H1 (cell line): ENCODE results near the gene OLFML2A. TPM values are rescaled to one million over a fixed set of nuclear protein-coding genes. Genes with fewer than 3 reads are reported as not detected.

Experiments
- ATF2 ChIP-seq: IDR thresholded peaks from 2 replicates; pipeline ENCODE4 v1.6.1; 2012; ENCODE audit warnings: low read length, inconsistent platforms
- CBX8 ChIP-seq: fragments of 300-800, 300-1000 bp; sonication (generic); IDR thresholded peaks from 2 replicates; pipeline ENCODE4 v1.7.1; 2016; ENCODE audit warnings: low read depth, low read length, borderline replicate concordance
- EZH2 ChIP-seq: fragments of 200-600 bp; sonication (generic); IDR thresholded peaks from 2 replicates; pipeline ENCODE4 v1.7.1; 2012; ENCODE audit warnings: low read depth, mild to moderate bottlenecking, moderate library complexity, low read length, inconsistent platforms; ENCODE audit not compliant: severe bottlenecking
- GABPA ChIP-seq: IDR thresholded peaks from 2 replicates; pipeline ENCODE4 v1.6.1; 2011; ENCODE audit warnings: mild to moderate bottlenecking, low read length, moderate library complexity, borderline replicate concordance; ENCODE audit not compliant: insufficient read depth
- PHF8 ChIP-seq: fragments of 200-600 bp; sonication (generic); conservative IDR thresholded peaks from 2 replicates; pipeline ENCODE4 v1.7.1; 2012; ENCODE audit warnings: low read depth, mild to moderate bottlenecking, inconsistent platforms, low read length, moderate library complexity
- POLR2A ChIP-seq, 2 experiments: IDR thresholded peaks; 1 replicate in 1 of 2; 2 replicates in 1 of 2; pipeline ENCODE4 v1.6.1; 2011; ENCODE audit warnings: low read depth in 2 of 2, low read length in 2 of 2, mild to moderate bottlenecking in 2 of 2; ENCODE audit errors: control extremely low read depth in 1 of 2
- polyA plus RNA-seq, 7 experiments: library from polyadenylated mRNA; depleted of rRNA in 3 of 7; stranded (reverse) in 5 of 7; unstranded in 2 of 7; fragments of >200 nt in 5 of 7; fragments of 200-250 nt in 2 of 7; gene quantifications; 1 replicate in 5 of 7; 2 replicates in 1 of 7; 4 replicates in 1 of 7; pipeline versions ENCODE4 v1.2.1 to v1.2.3, GENCODE V29; 2011 to 2013; ENCODE audit warnings: missing spikeins in 2 of 7, mixed read lengths in 2 of 7
- total RNA-seq: library from RNA; stranded (reverse); fragmentation: NEBNext Ultra II Directional; extraction: Animal tissue kit (Norgen Biotek cat#: 25700); gene quantifications from 2 replicates; pipeline ENCODE4 v1.2.1, GENCODE V29; 2021

Gene OLFML2A
- total and polyA plus RNA-seq, 2 of the 8 experiments (the other 6 are each of a cell fraction or from before 2014, with no cell fraction given): 7.8 to 11.5 TPM

DNA sequence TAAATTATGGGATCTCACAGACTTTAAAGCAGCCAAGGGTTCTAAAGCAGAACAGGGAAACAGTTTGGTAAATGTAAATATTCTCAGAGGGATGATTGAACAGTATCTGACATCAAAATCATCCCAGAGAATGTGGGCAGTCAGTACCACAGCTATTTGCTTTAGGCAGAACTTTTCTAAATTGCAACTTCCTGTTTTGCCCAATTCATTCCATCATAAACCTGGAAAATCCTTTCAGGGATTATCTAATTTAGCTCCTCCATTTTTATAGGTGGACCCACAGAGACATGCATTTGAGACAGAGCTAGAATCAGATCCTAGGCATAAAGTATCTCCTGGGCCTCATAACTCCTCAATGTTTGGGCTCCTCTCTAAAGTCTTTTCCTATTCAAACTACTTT is 18.2 kb upstream of the OLFML2A start (continued):
- TF ChIP-seq POLR2A (IDR thresholded peaks at IDR 0.05; ENCODE audit: control extremely low read depth in 1 of 2, low read depth in 2 of 2, low read length in 2 of 2) (no peak), EZH2 (no peak), ATF2 (no peak), PHF8 (no peak), CBX8 (no peak), GABPA (no peak)
